ENCODE results near the gene TMEM126B. TPM values are rescaled to one million over a fixed set of nuclear protein-coding genes. Genes with fewer than 3 reads are reported as not detected.
A peak's percentile ranks its signal among the peaks of the same experiment; 100 is the strongest.
"Not testable (repeated sequence)": the region's sequence is repeated elsewhere in the genome, so short reads cannot be mapped to it uniquely, and the experiment has no call there.

The TMEM126B gene
- total RNA-seq, 2 donors from 2014 or later, result 77.0 to 104 TPM

DNA sequence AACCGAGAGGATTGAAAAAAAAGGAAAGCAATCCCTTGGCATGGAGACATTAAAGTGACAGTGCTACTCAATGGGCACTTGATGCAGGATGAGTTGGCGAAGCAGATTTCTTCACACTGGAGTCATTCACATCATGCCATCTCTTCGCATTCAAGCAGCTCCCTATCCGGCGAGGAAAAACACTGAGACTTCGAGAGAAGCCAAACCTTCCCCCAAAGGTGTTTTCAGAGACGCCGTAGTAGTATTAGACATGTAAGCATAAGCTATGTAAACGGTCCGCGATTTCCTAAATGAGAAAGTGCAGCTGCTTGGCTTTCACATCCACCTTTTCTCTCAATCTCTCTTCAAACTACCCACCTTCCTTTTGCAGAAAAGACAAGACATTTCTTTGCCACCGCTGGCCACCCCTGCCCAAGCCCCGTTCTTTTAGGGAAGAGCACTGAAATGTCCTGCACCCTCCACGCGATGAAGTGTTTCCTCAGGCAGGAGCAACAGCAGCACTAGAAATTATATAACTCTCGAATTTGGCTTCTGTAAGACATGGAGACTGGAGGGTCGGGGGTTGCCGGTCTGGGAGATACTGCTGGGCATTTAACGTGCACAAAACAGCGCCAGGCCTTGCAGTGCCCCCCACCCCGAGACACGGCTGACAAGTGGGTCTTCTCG is 928 bp upstream of the TMEM126B start, which contains the start of gene DLG2:
Gene DLG2 (minus strand): TSS at position 13 of the 666 bp plus-strand sequence.
- Mint-ChIP-seq H3K36me3 (peaks cover 13 to 19% of the 10 kb centered on the region in 2 donors), H3K27ac (peak within 1 kb of the TSS; percentile 97 to 99), H3K9me3 (no peaks in the 10 kb centered on the region)
- peak in 1 of 2 donors; percentile 16 for DNase-seq (ENCODE audit: low spot score in 2 of 2)
- ATAC-seq, result no peak

DNA sequence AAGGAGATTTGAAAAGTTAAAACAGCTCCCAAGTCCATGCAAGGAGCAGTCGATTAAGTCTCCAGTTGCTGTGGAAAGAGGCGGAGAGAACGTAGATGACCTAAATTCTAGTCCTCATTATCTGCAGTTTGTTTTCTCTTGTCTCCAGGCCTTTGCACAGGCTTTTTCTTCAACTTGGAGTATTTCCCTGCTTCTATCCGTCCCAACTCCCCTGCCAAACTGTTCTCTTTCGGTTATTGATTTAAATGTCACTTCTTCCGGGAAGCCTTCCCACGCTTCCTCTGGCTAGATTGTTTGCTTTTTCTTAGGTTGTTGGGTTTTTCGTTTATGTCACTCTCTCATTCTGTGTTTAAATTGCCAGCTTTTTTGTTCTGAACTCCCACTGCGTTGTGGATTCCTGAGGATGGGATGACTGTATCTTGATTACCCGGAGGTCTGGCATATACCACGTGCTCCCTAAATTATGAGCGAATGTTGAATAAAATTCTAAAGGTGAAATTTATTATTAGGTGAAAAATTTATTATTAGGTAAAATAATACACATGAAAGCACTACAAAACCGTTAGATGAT is 463 bp downstream of the TMEM126B start:
- ATAC-seq, result peak; percentile 2 to 11
- Mint-ChIP-seq H3K36me3 (peaks cover 13 to 19% of the 10 kb centered on the region in 2 donors), H3K27ac (peak overlapping the region; percentile 97 to 99), H3K9me3 (no peaks in the 10 kb centered on the region)
- DNase-seq (ENCODE audit: low spot score in 2 of 2), result no peak

DNA sequence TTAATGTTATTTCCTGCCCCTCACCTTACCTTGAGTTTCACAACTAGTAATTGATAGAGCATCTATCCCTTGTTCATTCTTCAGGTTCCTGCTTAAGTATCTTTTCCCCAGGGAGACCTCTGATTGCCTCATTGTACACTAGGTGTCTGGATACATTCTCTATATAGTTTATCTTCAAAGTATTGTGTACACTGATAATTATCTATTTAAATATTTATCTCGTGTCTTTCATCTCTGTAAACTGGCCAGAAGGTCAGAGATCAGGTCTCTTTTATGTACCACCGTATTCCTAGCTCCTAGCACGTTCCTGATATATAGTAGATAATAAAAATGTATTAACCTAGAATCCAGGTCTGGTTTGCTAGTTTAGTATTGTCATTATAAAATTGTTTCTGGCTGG is 6.4 kb downstream of the TMEM126B start:
- no peak overlapping the region for H3K27ac Mint-ChIP-seq
- DNase-seq (ENCODE audit: low spot score in 2 of 2) (no peak), ATAC-seq (no peak)
- peaks cover 6 to 13% of the 10 kb centered on the region in 2 donors for H3K36me3 Mint-ChIP-seq
- H3K9me3 Mint-ChIP-seq, result no peaks in the 10 kb centered on the region

DNA sequence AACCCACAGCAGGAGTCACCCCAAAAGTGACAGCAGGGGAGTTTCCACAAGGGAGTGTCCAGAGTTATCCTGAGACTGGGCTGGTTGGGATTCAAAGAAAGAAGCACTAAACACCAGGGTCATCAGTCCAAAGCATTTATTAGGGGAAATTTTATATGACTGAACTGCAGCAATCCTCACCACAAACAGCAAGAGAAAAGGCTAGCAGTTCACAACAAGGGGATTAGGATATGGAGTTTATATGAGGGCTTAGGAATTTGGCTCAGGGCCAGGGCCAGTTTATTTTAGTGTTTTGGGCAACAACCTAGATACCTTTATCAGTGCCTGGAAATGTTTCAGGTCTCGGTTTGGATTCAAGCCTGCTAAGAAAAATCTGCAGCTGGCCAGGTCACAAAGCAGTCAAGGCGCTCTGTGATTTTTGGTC is 14.8 kb downstream of the TMEM126B start:
- no peak for DNase-seq (ENCODE audit: low spot score in 2 of 2)
- no peak for ATAC-seq
- Mint-ChIP-seq H3K27ac (no peak overlapping the region), H3K9me3 (no peaks in the 10 kb centered on the region), H3K36me3 (peaks cover 6 to 11% of the 10 kb centered on the region in 2 donors)

DNA sequence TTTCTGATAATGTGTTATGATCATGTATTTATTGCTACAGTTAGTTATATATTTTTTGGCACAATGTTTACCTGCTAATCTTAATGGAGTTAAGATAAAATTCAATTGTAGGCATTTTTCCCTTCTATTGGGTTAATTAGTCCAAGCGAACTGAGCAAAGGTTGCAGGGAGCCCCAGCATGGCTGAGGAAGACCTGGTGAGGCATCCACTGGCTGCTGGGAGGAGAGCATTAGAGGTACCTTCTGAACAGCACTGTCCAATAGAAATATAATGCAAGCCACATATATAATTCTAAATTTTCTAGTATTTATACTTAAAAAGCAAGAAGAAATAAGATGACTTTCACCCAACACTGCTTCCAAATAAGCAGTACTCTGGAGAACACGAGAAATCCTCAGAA is 18.7 kb downstream of the TMEM126B start:
- Mint-ChIP-seq H3K9me3 (no peaks in the 10 kb centered on the region), H3K36me3 (peaks cover 6 to 16% of the 10 kb centered on the region in 2 donors), H3K27ac (peak overlapping the region; percentile 92 to 99)
- peak in 1 of 2 donors; percentile 7 for ATAC-seq
- no peak for DNase-seq (ENCODE audit: low spot score in 2 of 2)

DNA sequence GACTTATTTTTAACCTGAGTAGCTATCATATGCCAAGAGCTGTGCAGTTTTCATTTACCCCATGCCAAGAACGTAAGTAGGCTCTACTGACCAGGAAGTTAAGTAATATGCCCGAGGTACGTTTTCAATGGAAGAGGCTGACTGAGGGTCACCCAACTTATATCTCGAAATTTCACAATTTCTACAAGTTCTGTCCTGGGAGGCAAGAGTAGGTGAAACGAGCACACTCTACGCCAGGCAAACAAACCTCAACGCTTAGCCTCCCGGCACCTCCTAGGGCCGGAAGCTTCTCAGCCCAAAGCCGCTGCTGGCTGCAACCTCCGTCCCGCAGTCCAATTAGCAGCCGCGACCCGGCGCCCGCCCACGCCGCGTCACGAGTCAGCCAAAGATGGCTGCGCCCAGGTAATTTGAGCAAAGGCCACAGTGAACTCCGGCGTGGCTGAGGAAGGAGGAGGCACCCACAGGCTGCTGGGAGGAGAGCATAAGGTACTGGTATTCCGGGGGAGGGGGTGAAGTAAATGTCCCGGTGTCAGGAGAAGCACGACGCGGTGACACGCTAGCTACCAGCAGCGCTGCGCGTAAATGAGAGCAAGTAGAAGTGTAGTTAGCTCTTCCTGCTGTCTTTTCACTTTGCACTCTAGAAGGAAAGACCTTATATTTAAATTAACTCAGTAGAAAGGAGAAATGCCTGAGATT is 19.4 kb downstream of the TMEM126B start, which contains the start of gene TMEM126A:
Gene TMEM126A (plus strand): TSS at position 364 of the 696 bp plus-strand sequence. CDS start 2,289 bp downstream, outside the sequence.
- peaks cover 6 to 16% of the 10 kb centered on the region in 2 donors for H3K36me3 Mint-ChIP-seq
- DNase-seq (ENCODE audit: low spot score in 2 of 2) (peak; percentile 91 to 92), ATAC-seq (peak; percentile 97 to 98)

DNA sequence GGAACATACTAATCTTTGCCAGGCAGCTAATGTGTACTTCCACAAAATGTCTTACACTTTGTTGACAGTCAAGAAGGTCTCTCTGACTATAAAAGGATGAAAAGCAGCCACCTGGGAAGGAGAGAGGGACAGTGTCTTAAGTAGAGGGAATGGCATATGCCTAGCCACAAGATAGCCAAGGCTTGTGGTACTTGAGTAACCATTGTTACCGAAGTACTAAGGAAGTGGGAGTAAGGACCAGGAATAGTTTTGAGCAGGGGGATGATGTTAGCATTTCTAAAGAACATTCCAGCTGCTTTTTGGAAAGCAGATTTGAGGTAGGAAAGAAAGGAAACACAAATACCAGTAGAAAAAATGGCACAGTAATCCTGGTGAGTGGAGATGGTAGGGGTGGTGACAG is 22.7 kb downstream of the TMEM126B start:
- Mint-ChIP-seq H3K9me3 (no peaks in the 10 kb centered on the region), H3K36me3 (peaks cover 6 to 16% of the 10 kb centered on the region in 2 donors), H3K27ac (peak overlapping the region in 1 of 2 donors; percentile 86)
- ATAC-seq (no peak), DNase-seq (ENCODE audit: low spot score in 2 of 2) (no peak)

More for the DNA sequence above, 19.4 kb downstream of the TMEM126B start, which contains the start of gene TMEM126A:
- H3K27ac Mint-ChIP-seq, result peak within 1 kb of the TSS; percentile 92 to 99
- H3K9me3 Mint-ChIP-seq, result no peaks in the 10 kb centered on the region

DNA sequence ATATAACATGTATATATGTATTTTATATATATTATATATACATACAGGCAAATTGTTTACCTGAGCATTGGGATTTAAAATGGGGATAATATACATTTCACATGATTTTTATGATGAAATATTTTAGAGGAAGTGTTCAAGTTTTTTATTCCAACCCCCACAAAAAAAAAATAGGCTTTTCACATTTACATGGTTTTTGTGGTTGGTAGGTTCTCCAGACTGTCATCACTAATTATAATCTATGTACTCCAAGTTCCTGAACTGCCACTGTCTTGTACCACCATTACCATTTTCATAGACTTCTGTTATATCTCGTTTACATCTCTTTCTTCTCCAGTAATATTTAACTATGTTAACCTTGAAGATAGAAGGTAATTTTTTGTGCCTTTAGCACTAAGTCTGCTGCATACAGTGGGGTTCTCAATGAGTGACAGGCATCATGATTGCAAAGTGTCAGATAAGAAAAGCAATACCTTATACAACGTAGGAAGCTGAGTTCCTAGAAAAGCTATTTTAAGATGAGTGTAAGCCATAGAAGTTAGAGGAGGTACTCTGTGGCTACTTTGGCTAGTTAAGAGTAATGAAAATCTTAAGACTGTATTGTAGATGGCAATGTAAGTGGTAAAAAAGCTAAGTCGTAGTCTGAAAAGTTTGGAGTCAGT is 24.5 kb downstream of the TMEM126B start:
- no peak overlapping the region for H3K27ac Mint-ChIP-seq
- DNase-seq (ENCODE audit: low spot score in 2 of 2) (no peak), ATAC-seq (no peak)
- no peaks in the 10 kb centered on the region for H3K9me3 Mint-ChIP-seq
- peaks cover 2 to 12% of the 10 kb centered on the region in 2 donors for H3K36me3 Mint-ChIP-seq

DNA sequence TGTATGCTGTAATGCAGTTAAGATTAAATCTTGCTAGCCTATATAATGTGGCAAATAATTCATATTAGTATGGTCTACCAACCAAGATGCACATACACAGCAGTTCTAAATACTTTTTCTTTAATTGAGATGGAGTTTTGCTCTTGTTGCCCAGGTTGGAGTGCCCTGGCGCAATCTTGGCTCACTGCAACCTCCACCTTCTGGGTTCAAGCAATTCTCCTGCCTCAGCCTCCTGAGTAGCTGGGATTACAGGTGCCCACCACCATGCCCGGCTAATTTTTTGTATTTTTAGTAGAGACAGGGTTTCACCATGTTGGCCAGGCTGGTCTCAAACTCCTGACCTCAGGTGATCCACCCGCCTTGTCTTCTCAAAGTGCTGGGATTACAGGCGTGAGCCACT is 25.9 kb downstream of the TMEM126B start:
- DNase-seq (ENCODE audit: low spot score in 2 of 2); H3K9me3 Mint-ChIP-seq; ATAC-seq; H3K27ac Mint-ChIP-seq: not testable (repeated sequence)
- H3K36me3 Mint-ChIP-seq, result peaks cover 0 to 17% of the 10 kb centered on the region in 2 donors

DNA sequence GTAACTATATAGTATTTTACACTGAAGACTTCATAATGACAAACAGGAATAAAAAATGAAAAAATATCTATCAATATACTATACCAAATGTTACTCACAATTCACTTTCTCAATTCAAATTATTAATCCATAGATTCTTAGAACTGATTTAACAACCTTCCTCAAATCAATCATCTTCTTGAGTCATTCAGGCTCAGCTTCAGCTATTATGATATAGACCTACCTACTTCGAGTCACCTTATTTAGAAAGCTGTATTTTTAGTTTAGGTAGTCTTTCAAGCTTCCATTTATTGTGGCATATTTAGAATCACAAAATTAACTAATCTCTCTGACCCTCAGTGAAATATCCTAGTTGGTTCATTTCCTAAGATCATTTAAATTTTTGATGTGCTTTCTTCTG is 28.4 kb downstream of the TMEM126B start:
- DNase-seq (ENCODE audit: low spot score in 2 of 2) (no peak), ATAC-seq (peak in 1 of 2 donors; percentile 76)
- H3K36me3 Mint-ChIP-seq, result peaks cover 8 to 32% of the 10 kb centered on the region in 2 donors
- no peaks in the 10 kb centered on the region for H3K9me3 Mint-ChIP-seq
- H3K27ac Mint-ChIP-seq, result peak overlapping the region in 1 of 2 donors; percentile 38

DNA sequence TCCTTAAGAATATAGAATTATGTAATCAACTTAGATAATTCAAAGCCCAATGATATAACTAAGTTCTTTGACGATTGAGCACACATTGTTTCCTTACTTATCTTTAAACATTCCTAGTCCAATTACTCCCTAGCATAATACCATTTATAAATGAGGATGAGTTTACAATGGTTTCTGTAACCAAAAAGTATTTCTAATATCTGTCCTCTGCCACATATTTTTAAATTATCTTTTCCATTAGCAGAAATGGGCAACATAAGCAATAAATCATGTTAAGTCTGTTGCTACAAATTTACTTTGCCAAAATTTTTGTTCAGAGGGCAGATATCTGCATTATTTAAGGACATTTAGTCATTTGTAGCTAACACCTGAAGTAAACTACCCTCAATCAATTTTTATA is 29.8 kb downstream of the TMEM126B start:
- no peak for ATAC-seq
- DNase-seq (ENCODE audit: low spot score in 2 of 2), result no peak
- Mint-ChIP-seq H3K9me3 (no peaks in the 10 kb centered on the region), H3K36me3 (peaks cover 13 to 42% of the 10 kb centered on the region in 2 donors), H3K27ac (peak overlapping the region in 1 of 2 donors; percentile 26)

DNA sequence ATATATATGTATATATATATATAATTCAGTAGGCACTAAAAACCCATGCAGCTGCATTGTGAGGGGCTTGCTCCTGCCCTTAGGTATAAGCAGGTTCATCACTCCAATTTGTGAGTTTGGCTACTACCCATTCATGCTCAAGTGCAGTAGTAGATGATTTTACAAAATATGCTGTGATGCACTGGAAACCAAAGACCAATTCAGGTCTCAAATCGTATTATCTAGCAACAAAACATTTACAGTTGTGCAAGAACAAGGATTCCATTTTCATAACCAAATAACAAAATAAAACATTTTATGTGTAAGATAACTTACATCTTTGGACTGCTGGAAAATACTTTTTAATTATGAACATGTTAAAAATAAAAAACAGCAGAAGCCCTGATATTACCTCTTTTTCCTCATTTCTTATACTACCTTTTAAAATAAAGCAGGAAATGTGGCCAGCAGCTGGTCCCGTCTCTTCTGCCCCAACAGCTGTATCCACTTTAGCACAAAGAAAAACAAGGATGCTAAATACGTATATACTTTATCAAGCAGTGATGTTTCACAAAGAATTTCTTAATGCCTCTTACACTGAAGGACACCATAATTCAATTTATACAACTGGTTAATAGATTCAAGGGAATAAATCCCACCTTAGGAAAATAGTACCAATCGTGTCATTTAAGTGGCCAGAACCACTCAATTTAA is 33.7 kb downstream of the TMEM126B start:
- no peak for ATAC-seq
- DNase-seq (ENCODE audit: low spot score in 2 of 2), result no peak
- Mint-ChIP-seq H3K9me3 (no peaks in the 10 kb centered on the region), H3K36me3 (peaks cover 30 to 55% of the 10 kb centered on the region in 2 donors), H3K27ac (no peak overlapping the region)

DNA sequence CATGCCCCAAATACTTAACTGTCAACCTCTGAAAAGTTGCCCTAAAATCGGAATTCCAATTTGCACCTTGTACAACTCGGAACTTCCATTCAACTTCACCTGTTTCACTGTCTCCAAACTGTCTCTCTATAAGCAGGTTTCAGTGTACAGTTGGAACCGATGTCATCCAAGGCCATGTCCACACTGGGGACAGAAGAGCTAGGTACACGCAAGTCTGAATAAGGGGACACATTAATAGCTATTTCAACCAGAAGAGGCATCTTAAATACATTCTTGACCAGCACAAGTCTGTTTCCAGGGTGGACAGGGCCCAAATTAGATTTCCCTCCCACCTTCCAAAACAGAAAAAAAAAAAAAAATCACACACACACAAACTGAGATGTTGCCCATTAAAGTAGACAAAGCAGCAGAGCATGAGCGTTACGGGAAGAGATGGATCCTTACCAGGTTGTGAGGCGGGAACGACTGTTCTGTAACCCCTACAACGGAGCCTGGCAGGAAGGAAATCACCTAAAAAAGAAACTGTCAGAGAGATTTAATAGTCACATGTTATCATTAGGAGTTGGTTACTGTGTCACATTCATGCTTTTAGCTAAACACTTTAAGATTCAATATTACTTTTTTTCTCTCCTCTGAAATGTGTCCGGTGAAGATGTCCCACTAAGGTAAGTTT is 34.8 kb downstream of the TMEM126B start:
- H3K27ac Mint-ChIP-seq, result peak overlapping the region; percentile 97
- no peak for DNase-seq (ENCODE audit: low spot score in 2 of 2)
- peak in 1 of 2 donors; percentile 4 for ATAC-seq
- H3K36me3 Mint-ChIP-seq, result peaks cover 30 to 55% of the 10 kb centered on the region in 2 donors
- H3K9me3 Mint-ChIP-seq, result no peaks in the 10 kb centered on the region

DNA sequence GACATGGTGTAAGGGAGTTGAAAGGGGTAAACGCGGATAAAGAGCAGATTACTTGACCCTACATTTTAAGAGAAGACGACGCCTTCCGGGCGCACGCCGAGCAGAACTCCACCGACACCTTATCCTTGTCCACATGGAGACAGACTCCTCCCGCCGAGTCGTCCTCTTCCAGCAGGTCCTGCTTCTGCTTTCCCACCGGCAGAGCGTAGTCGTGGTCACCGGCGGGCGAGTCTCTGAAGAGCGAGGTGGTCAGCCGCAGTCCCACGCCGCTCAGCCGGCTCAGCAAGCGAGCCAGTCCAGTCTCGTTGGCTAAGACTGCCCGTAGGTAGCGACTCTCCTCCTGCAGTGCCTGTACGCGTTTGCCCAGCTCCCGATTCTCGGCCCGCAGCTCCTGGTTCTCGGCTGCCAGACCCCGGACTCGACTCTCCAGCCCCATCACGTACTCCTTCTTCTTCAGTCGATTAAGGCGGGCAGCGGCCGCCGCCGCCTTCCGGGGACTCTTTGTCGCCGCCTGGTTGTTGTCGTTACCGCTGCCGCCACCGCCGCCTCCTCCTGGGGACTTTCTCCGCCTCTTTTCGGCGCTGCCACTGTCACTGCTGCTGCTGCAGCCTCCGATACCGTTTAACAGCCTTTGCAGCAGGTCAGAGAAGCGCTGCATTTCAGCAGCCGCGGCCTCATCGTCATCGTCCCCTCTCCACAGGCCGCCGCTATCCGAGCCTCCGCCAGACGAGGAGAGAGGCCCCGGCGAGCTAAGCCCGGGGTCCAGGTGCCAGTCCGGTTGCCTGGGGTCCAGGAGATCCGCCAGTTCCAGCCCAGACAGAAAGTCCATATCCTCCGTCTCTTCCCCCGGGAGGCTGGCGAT is 35.6 kb downstream of the TMEM126B start:
- peaks cover 30 to 51% of the 10 kb centered on the region in 2 donors for H3K36me3 Mint-ChIP-seq
- H3K27ac Mint-ChIP-seq, result peak overlapping the region; percentile 97
- DNase-seq (ENCODE audit: low spot score in 2 of 2), result peak; percentile 82 to 83
- ATAC-seq, result peak; percentile 63 to 78
- no peaks in the 10 kb centered on the region for H3K9me3 Mint-ChIP-seq
